Mononuclear cell (primary cell): ENCODE results near the gene FSTL3. TPM values are rescaled to one million over a fixed set of nuclear protein-coding genes. Genes with fewer than 3 reads are reported as not detected.
"Not testable (repeated sequence)": the region's sequence is repeated elsewhere in the genome, so short reads cannot be mapped to it uniquely, and the experiment has no call there.

ENCODE experiments used
- H3K27me3 ChIP-seq: 2 replicates; pipeline ENCODE4 v1.6.0; 2011; ENCODE audit warnings: low read length, control low read depth; ENCODE audit not compliant: insufficient read depth
- H3K4me1 ChIP-seq: 2 replicates; pipeline ENCODE4 v1.5.1; 2011; ENCODE audit warnings: mild to moderate bottlenecking, low read length, control low read depth; ENCODE audit not compliant: insufficient read depth
- H3K4me3 ChIP-seq: 2 replicates; pipeline ENCODE4 v1.5.1; 2011; ENCODE audit warnings: mild to moderate bottlenecking, low read length, moderate library complexity
- H3K9me3 ChIP-seq: 2 replicates; pipeline ENCODE4 v1.5.1; 2011; ENCODE audit warnings: low read depth, mild to moderate bottlenecking, control low read depth, low read length
- total RNA-seq: library from RNA; depleted of rRNA; stranded (reverse); fragments of >200 nt; gene quantifications from one replicate; pipeline ENCODE4 v1.2.3, GENCODE V29; 2012

FSTL3 gene
- total RNA-seq, 1 donor, result 0.73 TPM

- Histone ChIP-seq H3K4me3 (no peak overlapping the region), H3K4me1 (no peaks in the 10 kb centered on the region), H3K9me3 (no peaks in the 10 kb centered on the region), H3K27me3 (peaks cover 12% of the 10 kb centered on the region)
These were observed 47.5 kb downstream of the FSTL3 start for GRCh38 chr19:723714-724113.

GRCh38 chr19:725461-726089, 49.4 kb downstream of the FSTL3 start:
- Histone ChIP-seq H3K4me1 (no peaks in the 10 kb centered on the region), H3K27me3 (peaks cover 4% of the 10 kb centered on the region), H3K4me3 (no peak overlapping the region), H3K9me3 (no peaks in the 10 kb centered on the region)

- Histone ChIP-seq H3K4me3 (no peak overlapping the region), H3K9me3 (no peaks in the 10 kb centered on the region), H3K4me1 (no peaks in the 10 kb centered on the region), H3K27me3 (no peaks in the 10 kb centered on the region)
These were observed 51.1 kb downstream of the FSTL3 start for GRCh38 chr19:726993-727956.

GRCh38 chr19:728011-728410, 51.8 kb downstream of the FSTL3 start:
- Histone ChIP-seq H3K4me1 (no peaks in the 10 kb centered on the region), H3K4me3 (no peak overlapping the region), H3K27me3 (no peaks in the 10 kb centered on the region), H3K9me3 (no peaks in the 10 kb centered on the region)

GRCh38 chr19:729564-729963, 53.4 kb downstream of the FSTL3 start:
- H3K4me3 ChIP-seq, H3K27me3 ChIP-seq, H3K4me1 ChIP-seq, H3K9me3 ChIP-seq: not testable (repeated sequence)

- Histone ChIP-seq H3K4me1 (no peaks in the 10 kb centered on the region), H3K4me3 (no peak overlapping the region), H3K9me3 (no peaks in the 10 kb centered on the region), H3K27me3 (no peaks in the 10 kb centered on the region)
These were observed 53.9 kb downstream of the FSTL3 start for GRCh38 chr19:729965-730668.

GRCh38 chr19:731000-731399, 54.8 kb downstream of the FSTL3 start:
- Histone ChIP-seq H3K4me3 (no peak overlapping the region), H3K4me1 (no peaks in the 10 kb centered on the region), H3K27me3 (no peaks in the 10 kb centered on the region), H3K9me3 (no peaks in the 10 kb centered on the region)

GRCh38 chr19:732148-733069, 56.2 kb downstream of the FSTL3 start:
- H3K4me1 ChIP-seq, result no peaks in the 10 kb centered on the region
- no peaks in the 10 kb centered on the region for H3K9me3 ChIP-seq
- H3K27me3 ChIP-seq, result no peaks in the 10 kb centered on the region
- no peak overlapping the region for H3K4me3 ChIP-seq

Other genes with a start within 250 kb of the FSTL3 start
- gene SHC2, start 215.4 kb upstream of the FSTL3 start, total RNA-seq, result 0.42 TPM
- gene MADCAM1, start 179.9 kb upstream of the FSTL3 start, total RNA-seq, result not detected
- 29.6 TPM for gene TPGS1, start 168.9 kb upstream of the FSTL3 start, total RNA-seq
- 20.5 TPM for gene CDC34, start 144.6 kb upstream of the FSTL3 start, total RNA-seq
- 63.7 TPM for gene GZMM, start 132.3 kb upstream of the FSTL3 start, total RNA-seq
- gene BSG, start 103.8 kb upstream of the FSTL3 start, total RNA-seq, result 94.2 TPM
- 0.21 TPM for gene HCN2, start 86.5 kb upstream of the FSTL3 start, total RNA-seq
- gene POLRMT, start 42.9 kb upstream of the FSTL3 start, total RNA-seq, result 16.8 TPM
- gene FGF22, start 36.5 kb upstream of the FSTL3 start, total RNA-seq, result 0.10 TPM
- 80.6 TPM for gene RNF126, start 13.2 kb upstream of the FSTL3 start, total RNA-seq
- 5.4 TPM for gene PRSS57, start 19.1 kb downstream of the FSTL3 start, total RNA-seq
- gene PALM, start 32.5 kb downstream of the FSTL3 start, total RNA-seq, result not detected
- not detected for gene MISP, start 74.7 kb downstream of the FSTL3 start, total RNA-seq
- gene PTBP1, start 121.1 kb downstream of the FSTL3 start, total RNA-seq, result 109 TPM
- not detected for gene PLPPR3, start 145.6 kb downstream of the FSTL3 start, total RNA-seq
- 0.31 TPM for gene AZU1, start 151.4 kb downstream of the FSTL3 start, total RNA-seq
- 0.31 TPM for gene PRTN3, start 164.6 kb downstream of the FSTL3 start, total RNA-seq
- 0.63 TPM for gene ELANE, start 175.9 kb downstream of the FSTL3 start, total RNA-seq
- 148 TPM for gene CFD, start 183.3 kb downstream of the FSTL3 start, total RNA-seq
- 15.2 TPM for gene MED16, start 216.8 kb downstream of the FSTL3 start, total RNA-seq
- not detected for gene RNU6-9, start 217.1 kb downstream of the FSTL3 start, total RNA-seq
- gene R3HDM4, start 236.8 kb downstream of the FSTL3 start, total RNA-seq, result 134 TPM
- gene KISS1R, start 240.9 kb downstream of the FSTL3 start, total RNA-seq, result 0.10 TPM
- gene ARID3A, start 249.6 kb downstream of the FSTL3 start, total RNA-seq, result 8.0 TPM